ENCODE measurements around the gene CDC6.
A peak's percentile ranks its signal among the peaks of the same experiment; 100 is the strongest.

The CDC6 gene

GRCh38 chr17:40321961-40322357 is 34.3 kb downstream of the CDC6 start:
- no peak for DNase-seq (ENCODE audit: low read depth, low spot score)
- TF ChIP-seq CTCF (IDR thresholded peaks at IDR 0.05; ENCODE audit: low read depth, low read length): no peak
- in situ Hi-C loops (cut with HindIII; ENCODE audit: low sequenced_read_pairs): no loop called here
- H3K4me3 ChIP-seq (ENCODE audit: low read depth, low read length): no peak overlapping the region

GRCh38 chr17:40322358-40323315 is 35.0 kb downstream of the CDC6 start:
- peak overlapping the region; percentile 16 for H3K4me3 ChIP-seq (ENCODE audit: low read depth, low read length)

GRCh38 chr17:40323391-40324381 is 36.0 kb downstream of the CDC6 start:
- in situ Hi-C loops (cut with HindIII; ENCODE audit: low sequenced_read_pairs): no loop called here
- TF ChIP-seq CTCF (IDR thresholded peaks at IDR 0.05; ENCODE audit: low read depth, low read length): no peak
- H3K4me3 ChIP-seq (ENCODE audit: low read depth, low read length): no peak overlapping the region
- DNase-seq (ENCODE audit: low read depth, low spot score): no peak

More at GRCh38 chr17:40322358-40323315, 35.0 kb downstream of the CDC6 start:
- DNase-seq (ENCODE audit: low read depth, low spot score): peak; percentile 84
- in situ Hi-C loops (cut with HindIII; ENCODE audit: low sequenced_read_pairs): no loop called here
- TF ChIP-seq CTCF (IDR thresholded peaks at IDR 0.05; ENCODE audit: low read depth, low read length): no peak

GRCh38 chr17:40325156-40326013 is 37.7 kb downstream of the CDC6 start:
- no peak for TF ChIP-seq CTCF (IDR thresholded peaks at IDR 0.05; ENCODE audit: low read depth, low read length)
- in situ Hi-C loops (cut with HindIII; ENCODE audit: low sequenced_read_pairs): no loop called here
- DNase-seq (ENCODE audit: low read depth, low spot score): no peak
- H3K4me3 ChIP-seq (ENCODE audit: low read depth, low read length): no peak overlapping the region

GRCh38 chr17:40326014-40326831 is 38.5 kb downstream of the CDC6 start:
- no peak for DNase-seq (ENCODE audit: low read depth, low spot score)
- in situ Hi-C loops (cut with HindIII; ENCODE audit: low sequenced_read_pairs): no loop called here
- no peak overlapping the region for H3K4me3 ChIP-seq (ENCODE audit: low read depth, low read length)
- TF ChIP-seq CTCF (IDR thresholded peaks at IDR 0.05; ENCODE audit: low read depth, low read length): no peak
